ENCODE measurements around the gene GALNT2. TPM values are rescaled to one million over a fixed set of nuclear protein-coding genes. Genes with fewer than 3 reads are reported as not detected.

Gene GALNT2
- total RNA-seq, 1 experiment from 2014 or later = 114 TPM

- intact Hi-C loops (cut with micrococcal nuclease) = no loop called here
- H3K36me3 Mint-ChIP-seq (ENCODE audit: insufficient read depth, unreplicated experiment) = peaks cover 7% of the 10 kb centered on the region
- POLR2A ChIA-PET = interaction anchor here (1.0 kb wide), 1 partner anchor 89 kb away, joined by 3 read pairs; no protein-coding TSS in a partner anchor
- no peak for DNase-seq (ENCODE audit: unreplicated experiment)
- H3K27ac Mint-ChIP-seq (ENCODE audit: low read depth, unreplicated experiment) = no peak overlapping the region
- CTCF ChIA-PET = interaction anchor here (0.6 to 1.0 kb wide), 5 partner anchors 10 to 603 kb away, joined by 3 to 8 read pairs (median 3); no protein-coding TSS in a partner anchor
- no peaks in the 10 kb centered on the region for H3K27me3 Mint-ChIP-seq (ENCODE audit: insufficient read depth, unreplicated experiment)
- H3K9me3 Mint-ChIP-seq (ENCODE audit: unreplicated experiment) = no peaks in the 10 kb centered on the region
- no peak for TF ChIP-seq CTCF (IDR thresholded peaks at IDR 0.05; ENCODE audit: unreplicated experiment)
- H3K4me1 Mint-ChIP-seq (ENCODE audit: insufficient read depth, unreplicated experiment) = peaks cover 24% of the 10 kb centered on the region
- no peak overlapping the region for H3K4me3 Mint-ChIP-seq (ENCODE audit: unreplicated experiment)
- BruUV-seq (replicated peaks) = no TSS peak
These were observed 30.3 kb downstream of the GALNT2 start for GRCh38 chr1:230097370-230097769.

- intact Hi-C loops (cut with micrococcal nuclease) = no loop called here
- TF ChIP-seq CTCF (IDR thresholded peaks at IDR 0.05; ENCODE audit: unreplicated experiment) = no peak
- no TSS peak for BruUV-seq (replicated peaks)
- H3K9me3 Mint-ChIP-seq (ENCODE audit: unreplicated experiment) = no peaks in the 10 kb centered on the region
- no peak overlapping the region for H3K27ac Mint-ChIP-seq (ENCODE audit: low read depth, unreplicated experiment)
- no peaks in the 10 kb centered on the region for H3K27me3 Mint-ChIP-seq (ENCODE audit: insufficient read depth, unreplicated experiment)
- peaks cover 7% of the 10 kb centered on the region for H3K36me3 Mint-ChIP-seq (ENCODE audit: insufficient read depth, unreplicated experiment)
- H3K4me3 Mint-ChIP-seq (ENCODE audit: unreplicated experiment) = no peak overlapping the region
- no peak for DNase-seq (ENCODE audit: unreplicated experiment)
- H3K4me1 Mint-ChIP-seq (ENCODE audit: insufficient read depth, unreplicated experiment) = peaks cover 26% of the 10 kb centered on the region
- ChIA-PET CTCF (interaction anchor here (0.6 to 2.0 kb wide), 2 partner anchors 11 to 83 kb away, joined by 4 to 9 read pairs; no protein-coding TSS in a partner anchor), POLR2A (interaction anchor here (1.2 kb wide), 1 partner anchor 16 kb away, joined by 4 read pairs; no protein-coding TSS in a partner anchor)
These were observed 31.7 kb downstream of the GALNT2 start for GRCh38 chr1:230098723-230099122.

GRCh38 chr1:230099465-230099864 is 32.4 kb downstream of the GALNT2 start:
- intact Hi-C loops (cut with micrococcal nuclease) = no loop called here
- CTCF ChIA-PET = interaction anchor here (0.6 to 2.0 kb wide), 3 partner anchors 12 to 438 kb away, joined by 4 to 9 read pairs (median 4); no protein-coding TSS in a partner anchor

GRCh38 chr1:230100932-230101331 is 33.9 kb downstream of the GALNT2 start:
- Mint-ChIP-seq H3K9me3 (ENCODE audit: unreplicated experiment) (no peaks in the 10 kb centered on the region), H3K27ac (ENCODE audit: low read depth, unreplicated experiment) (peak overlapping the region; percentile 21), H3K27me3 (ENCODE audit: insufficient read depth, unreplicated experiment) (no peaks in the 10 kb centered on the region), H3K4me1 (ENCODE audit: insufficient read depth, unreplicated experiment) (peaks cover 48% of the 10 kb centered on the region), H3K36me3 (ENCODE audit: insufficient read depth, unreplicated experiment) (peaks cover 7% of the 10 kb centered on the region), H3K4me3 (ENCODE audit: unreplicated experiment) (no peak overlapping the region)
- DNase-seq (ENCODE audit: unreplicated experiment) = no peak
- ChIA-PET CTCF (interaction anchor here (5.0 kb wide), 1 partner anchor 15 kb away, joined by 49 read pairs; no protein-coding TSS in a partner anchor), POLR2A (interaction anchor here (0.5 to 8.0 kb wide), 4 partner anchors 9 to 710 kb away, joined by 3 to 162 read pairs (median 48); no protein-coding TSS in a partner anchor)
- intact Hi-C loops (cut with micrococcal nuclease) = no loop called here
- no TSS peak for BruUV-seq (replicated peaks)
- TF ChIP-seq CTCF (IDR thresholded peaks at IDR 0.05; ENCODE audit: unreplicated experiment) = no peak

More at GRCh38 chr1:230099465-230099864, 32.4 kb downstream of the GALNT2 start:
- Mint-ChIP-seq H3K27ac (ENCODE audit: low read depth, unreplicated experiment) (no peak overlapping the region), H3K27me3 (ENCODE audit: insufficient read depth, unreplicated experiment) (no peaks in the 10 kb centered on the region), H3K4me3 (ENCODE audit: unreplicated experiment) (no peak overlapping the region), H3K36me3 (ENCODE audit: insufficient read depth, unreplicated experiment) (peaks cover 7% of the 10 kb centered on the region), H3K4me1 (ENCODE audit: insufficient read depth, unreplicated experiment) (peaks cover 34% of the 10 kb centered on the region), H3K9me3 (ENCODE audit: unreplicated experiment) (no peaks in the 10 kb centered on the region)
- DNase-seq (ENCODE audit: unreplicated experiment) = no peak
- no peak for TF ChIP-seq CTCF (IDR thresholded peaks at IDR 0.05; ENCODE audit: unreplicated experiment)
- POLR2A ChIA-PET = interaction anchor here (0.6 to 1.2 kb wide), 2 partner anchors 15 to 20 kb away, joined by 3 to 4 read pairs; no protein-coding TSS in a partner anchor
- no TSS peak for BruUV-seq (replicated peaks)
